PC-9 (cell line): ENCODE data around the gene BOD1. TPM values are rescaled to one million over a fixed set of nuclear protein-coding genes. Genes with fewer than 3 reads are reported as not detected.

Experiments used
- BruUV-seq: library from RNA; stranded (reverse); fragments of 400-500 nt; replicated peaks from 2 replicates; lab custom pipeline; 2021; lab: Mats Ljungman, UMichigan
- CTCF ChIA-PET: fragments of 300-600 bp; sonication (Branson Sonifier 250); formaldehyde crosslinking; loops from one replicate; lab custom pipeline; 2022; ENCODE audit warnings: antibody characterized with exemption; lab: Charles Lee
- POLR2A ChIA-PET: fragments of 300-600 bp; sonication (Branson Sonifier 250); formaldehyde crosslinking; loops from one replicate; lab custom pipeline; 2022; ENCODE audit warnings: antibody characterized with exemption; ENCODE audit not compliant: unreplicated experiment; lab: Charles Lee
- DNase-seq, 2 experiments: peaks; one replicate each; pipeline versions ENCODE4 v3.0.0 to v3.0.0-alpha.2; 2015 to 2022; ENCODE audit warnings: mixed read lengths in 1 of 2
- H2AFZ ChIP-seq: fragments of 200-600 bp; sonication (generic); 2 replicates; pipeline ENCODE4 v1.8.1; 2017; ENCODE audit warnings: antibody characterized with exemption
- H3F3A ChIP-seq: fragments of 200-600 bp; sonication (generic); 2 replicates; pipeline ENCODE4 v1.8.1; 2017; ENCODE audit warnings: antibody characterized with exemption, mild to moderate bottlenecking, low read depth; ENCODE audit not compliant: insufficient read depth
- H3K27ac ChIP-seq: fragments of 200-600 bp; sonication (generic); 2 replicates; pipeline ENCODE4 v1.6.1; 2016; ENCODE audit warnings: mixed run types
- H3K27me3 ChIP-seq: fragments of 200-600 bp; sonication (generic); 2 replicates; pipeline ENCODE4 v1.6.1; 2016; ENCODE audit warnings: low read depth, mixed run types; ENCODE audit not compliant: insufficient read depth
- H3K36me3 ChIP-seq: fragments of 200-600 bp; sonication (generic); 2 replicates; pipeline ENCODE4 v1.6.1; 2016; ENCODE audit warnings: low read depth, mixed run types
- H3K4me1 ChIP-seq: fragments of 200-600 bp; sonication (generic); replicated peaks from 2 replicates; pipeline ENCODE4 v1.6.1; 2016; ENCODE audit warnings: mixed run types; ENCODE audit not compliant: insufficient read depth
- H3K4me2 ChIP-seq: fragments of 200-600 bp; sonication (generic); 2 replicates; pipeline ENCODE4 v1.6.1; 2017; ENCODE audit warnings: mixed run types
- H3K4me3 ChIP-seq: fragments of 200-600 bp; sonication (generic); 2 replicates; pipeline ENCODE4 v1.6.1; 2016; ENCODE audit warnings: mixed run types
- H3K79me2 ChIP-seq: fragments of 200-600 bp; sonication (generic); 2 replicates; pipeline ENCODE4 v1.6.1; 2017; ENCODE audit warnings: low read depth, mixed run types
- H3K9me2 ChIP-seq: fragments of 200-600 bp; sonication (generic); 2 replicates; pipeline ENCODE4 v1.8.1; 2017; ENCODE audit warnings: mild to moderate bottlenecking; ENCODE audit not compliant: insufficient read depth
- H3K9me3 ChIP-seq: fragments of 200-600 bp; sonication (generic); 2 replicates; pipeline ENCODE4 v1.8.1; 2016; ENCODE audit warnings: low read depth; ENCODE audit not compliant: insufficient read depth
- H4K20me1 ChIP-seq: fragments of 200-600 bp; sonication (generic); 2 replicates; pipeline ENCODE4 v1.8.1; 2017; ENCODE audit not compliant: insufficient read depth
- CTCF ChIP-seq: fragments of 200-600 bp; sonication (generic); conservative IDR thresholded peaks from 2 replicates; pipeline ENCODE4 v1.6.1; 2017; ENCODE audit warnings: mixed run types, antibody characterized with exemption, mild to moderate bottlenecking, moderate library complexity
- EZH2 ChIP-seq: fragments of 200-600 bp; sonication (generic); IDR thresholded peaks from 2 replicates; pipeline ENCODE4 v1.8.0; 2017; ENCODE audit warnings: antibody characterized with exemption, low read depth
- intact Hi-C: fragments of 100-400 bp; cut with micrococcal nuclease; formaldehyde crosslinking; loops from one replicate; pipeline ENCODE4 v1.10.0; 2022; ENCODE audit not compliant: unreplicated experiment
- total RNA-seq: library from RNA; stranded (reverse); gene quantifications from 2 replicates; pipeline ENCODE4 v1.2.3, GENCODE V29; 2021

The BOD1 gene
- total RNA-seq, 1 experiment from 2014 or later, result 73.2 TPM

DNA sequence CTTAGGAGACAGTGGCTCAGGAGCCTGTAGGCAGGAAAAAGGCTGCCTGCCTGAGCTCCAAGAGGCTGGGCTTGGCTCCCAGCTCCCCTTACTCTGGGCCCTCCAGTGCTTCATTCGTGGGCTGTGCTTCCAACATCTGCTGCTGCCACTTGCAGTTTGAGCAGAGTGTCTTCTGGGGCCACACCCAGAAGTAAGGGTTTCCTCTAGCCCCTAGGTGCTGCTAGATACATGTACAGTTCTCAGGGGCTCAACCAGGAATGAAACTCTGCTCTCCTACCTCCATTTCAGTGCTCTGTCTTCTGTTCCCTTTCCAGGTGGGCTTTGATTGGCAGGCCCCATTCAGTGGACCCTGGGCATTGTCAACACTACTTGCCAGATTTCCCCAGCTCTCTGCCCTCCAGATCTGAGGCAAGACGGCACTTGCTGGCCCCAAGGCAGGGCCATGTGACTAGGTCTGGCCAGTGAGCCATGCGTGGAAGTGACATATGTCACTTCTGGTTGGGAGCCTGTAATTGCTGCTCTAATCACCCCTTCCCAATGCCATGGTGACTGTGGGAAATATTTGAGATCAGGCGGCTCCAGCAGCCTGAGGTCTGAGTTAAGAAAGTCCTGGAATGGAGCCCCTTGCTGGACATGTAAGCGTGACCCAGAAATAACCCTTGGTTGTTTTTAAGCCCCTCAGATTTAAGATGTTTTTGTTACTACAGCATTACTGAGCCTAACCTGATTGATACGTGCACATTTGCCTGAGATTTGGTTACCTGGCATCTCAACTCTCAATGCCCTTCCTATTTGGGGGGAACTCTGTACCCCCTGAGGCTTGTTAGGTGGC lies 9.4 kb upstream of the BOD1 start:
- no peaks in the 10 kb centered on the region for H4K20me1 ChIP-seq
- H3K9me3 ChIP-seq, result no peaks in the 10 kb centered on the region
- no peaks in the 10 kb centered on the region for H3F3A ChIP-seq
- TF ChIP-seq EZH2 (no peak), CTCF (no peak)
- intact Hi-C loops, result no loop called here
- DNase-seq, result no peak
- POLR2A ChIA-PET, result no interaction called here
- no peak overlapping the region for H3K4me2 ChIP-seq
- no peaks in the 10 kb centered on the region for H3K36me3 ChIP-seq
- H3K79me2 ChIP-seq, result no peaks in the 10 kb centered on the region
- H3K4me1 ChIP-seq, result no peaks in the 10 kb centered on the region
- H3K27me3 ChIP-seq, result no peaks in the 10 kb centered on the region
- no TSS peak for BruUV-seq
- no peak overlapping the region for H3K27ac ChIP-seq
- no peak overlapping the region for H3K4me3 ChIP-seq
- no peak overlapping the region for H2AFZ ChIP-seq
- no peaks in the 10 kb centered on the region for H3K9me2 ChIP-seq
- CTCF ChIA-PET, result no interaction called here

- POLR2A ChIA-PET, result no interaction called here
- Histone ChIP-seq H3K4me2 (no peak overlapping the region), H3K4me1 (no peaks in the 10 kb centered on the region), H3K27me3 (no peaks in the 10 kb centered on the region), H3K9me3 (no peaks in the 10 kb centered on the region), H3F3A (no peaks in the 10 kb centered on the region), H3K27ac (no peak overlapping the region), H4K20me1 (no peaks in the 10 kb centered on the region), H2AFZ (no peak overlapping the region), H3K79me2 (no peaks in the 10 kb centered on the region), H3K9me2 (no peaks in the 10 kb centered on the region), H3K4me3 (no peak overlapping the region), H3K36me3 (no peaks in the 10 kb centered on the region)
- intact Hi-C loops, result no loop called here
- no TSS peak for BruUV-seq
- CTCF ChIA-PET, result no interaction called here
- TF ChIP-seq CTCF, result no peak
- TF ChIP-seq EZH2, result no peak
- no peak for DNase-seq
These were observed 8.8 kb upstream of the BOD1 start for GRCh38 chr5:173625261-173625660.

DNA sequence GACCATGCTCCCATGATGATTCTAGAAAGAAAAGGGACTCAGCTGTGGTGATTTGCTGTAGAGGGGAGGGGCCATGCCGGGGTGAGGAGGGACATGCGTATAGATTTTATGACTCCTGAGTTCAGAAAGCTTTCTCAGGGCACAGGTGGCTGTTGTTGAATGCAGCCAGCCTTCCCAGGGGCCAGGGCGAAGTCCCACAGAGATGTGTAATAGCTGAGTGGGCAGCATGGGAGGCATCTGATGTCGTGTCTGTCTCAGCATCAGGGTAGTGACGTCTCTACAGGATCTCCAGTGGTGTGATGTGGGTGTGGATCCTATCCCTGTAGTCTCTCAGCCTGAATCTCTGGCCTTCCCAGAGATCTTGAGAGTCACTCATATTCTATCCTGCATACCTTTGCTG lies 7.8 kb upstream of the BOD1 start:
- Histone ChIP-seq H3K4me2 (no peak overlapping the region), H3K27me3 (no peaks in the 10 kb centered on the region), H3F3A (no peaks in the 10 kb centered on the region), H3K9me2 (no peaks in the 10 kb centered on the region), H3K79me2 (no peaks in the 10 kb centered on the region), H3K4me3 (no peak overlapping the region), H3K36me3 (no peaks in the 10 kb centered on the region), H3K9me3 (no peaks in the 10 kb centered on the region), H2AFZ (no peak overlapping the region), H3K27ac (no peak overlapping the region), H3K4me1 (peaks cover 1% of the 10 kb centered on the region; the same call in 1 of the 2 replicates), H4K20me1 (no peaks in the 10 kb centered on the region)
- ChIA-PET CTCF (interaction anchor here (0.7 kb wide), 1 partner anchor 347 kb away, joined by 3 read pairs; no protein-coding TSS in a partner anchor), POLR2A (no interaction called here)
- no peak for TF ChIP-seq EZH2
- TF ChIP-seq CTCF, result no peak
- DNase-seq, result no peak
- intact Hi-C loops, result no loop called here
- no TSS peak for BruUV-seq
